Lower leg skin (tissue), 4 donors: ENCODE data around the gene NRG3. TPM values are rescaled to one million over a fixed set of nuclear protein-coding genes. Genes with fewer than 3 reads are reported as not detected.
"Not testable (repeated sequence)": the region's sequence is repeated elsewhere in the genome, so short reads cannot be mapped to it uniquely, and the experiment has no call there.

ENCODE experiments used
- DNase-seq, 2 donors: peaks; one replicate each; pipeline ENCODE4 v3.0.0-alpha.2; 2019; ENCODE audit warnings: low spot score in 2 of 2
- H3K4me3 ChIP-seq: fragments of 200-600 bp; sonication (generic); 2 replicates; pipeline ENCODE4 v1.5.1; 2017; ENCODE audit warnings: mild to moderate bottlenecking, low read depth; ENCODE audit not compliant: poor library complexity, severe bottlenecking
- POLR2A ChIP-seq, 2 donors: fragments of 450-650 bp; IDR thresholded peaks; one replicate each; pipeline ENCODE4 v1.6.1; 2016 to 2017; ENCODE audit warnings: antibody characterized with exemption in 2 of 2, mild to moderate bottlenecking in 1 of 2, moderate library complexity in 1 of 2
- WGBS, 2 donors: methylation state at CpG; one replicate each; pipeline ENCODE4 v1.1.5; 2018; 5-methylcytosine and 5-hydroxymethylcytosine counted together
- intact Hi-C: fragments of 100-400 bp; cut with DNase I; formaldehyde crosslinking; loops from one replicate; pipeline ENCODE4 v1.15.0; 2023; ENCODE audit warnings: low total_unique reads
- total RNA-seq, 4 donors: library from RNA; depleted of rRNA; stranded (reverse); fragments of >200 nt; gene quantifications; one replicate each; pipeline ENCODE4 v1.1.0, GENCODE V29; 2016
- TF ChIP-seq, protein P1 (sequence below), 3 donors: fragments of 450-650 bp; IDR thresholded peaks; one replicate each; pipeline ENCODE4 v1.5.1; 2016; ENCODE audit warnings: antibody characterized with exemption in 3 of 3, mild to moderate bottlenecking in 3 of 3, moderate library complexity in 2 of 3

Gene NRG3
- total RNA-seq, 4 donors from 2014 or later = 0.15 to 2.5 (median 0.50) TPM

- no peak for TF ChIP-seq POLR2A (IDR thresholded peaks at IDR 0.05)
- TF ChIP-seq, protein P1, sequence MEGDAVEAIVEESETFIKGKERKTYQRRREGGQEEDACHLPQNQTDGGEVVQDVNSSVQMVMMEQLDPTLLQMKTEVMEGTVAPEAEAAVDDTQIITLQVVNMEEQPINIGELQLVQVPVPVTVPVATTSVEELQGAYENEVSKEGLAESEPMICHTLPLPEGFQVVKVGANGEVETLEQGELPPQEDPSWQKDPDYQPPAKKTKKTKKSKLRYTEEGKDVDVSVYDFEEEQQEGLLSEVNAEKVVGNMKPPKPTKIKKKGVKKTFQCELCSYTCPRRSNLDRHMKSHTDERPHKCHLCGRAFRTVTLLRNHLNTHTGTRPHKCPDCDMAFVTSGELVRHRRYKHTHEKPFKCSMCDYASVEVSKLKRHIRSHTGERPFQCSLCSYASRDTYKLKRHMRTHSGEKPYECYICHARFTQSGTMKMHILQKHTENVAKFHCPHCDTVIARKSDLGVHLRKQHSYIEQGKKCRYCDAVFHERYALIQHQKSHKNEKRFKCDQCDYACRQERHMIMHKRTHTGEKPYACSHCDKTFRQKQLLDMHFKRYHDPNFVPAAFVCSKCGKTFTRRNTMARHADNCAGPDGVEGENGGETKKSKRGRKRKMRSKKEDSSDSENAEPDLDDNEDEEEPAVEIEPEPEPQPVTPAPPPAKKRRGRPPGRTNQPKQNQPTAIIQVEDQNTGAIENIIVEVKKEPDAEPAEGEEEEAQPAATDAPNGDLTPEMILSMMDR (IDR thresholded peaks at IDR 0.05) = no peak
- DNase-seq = no peak
- WGBS, 2 donors = 14 to 27% methylated on average over 5 of the region's 5 CpGs
- H3K4me3 ChIP-seq = no peak overlapping the region
- intact Hi-C loops = no loop called here
Measured at GRCh38 chr10:82982110-82982608, 1107.2 kb downstream of the NRG3 start.

- no peak overlapping the region for H3K4me3 ChIP-seq
- WGBS, 2 donors = 93 to 94% methylated on average over 10 of the region's 10 CpGs
- no peak for TF ChIP-seq POLR2A (IDR thresholded peaks at IDR 0.05)
- TF ChIP-seq, protein P1 (IDR thresholded peaks at IDR 0.05) = no peak
- no peak for DNase-seq
- intact Hi-C loops = no loop called here
Measured at GRCh38 chr10:82986216-82986615, 1111.2 kb downstream of the NRG3 start.

GRCh38 chr10:83006479-83006878 is 1131.5 kb downstream of the NRG3 start:
- H3K4me3 ChIP-seq, DNase-seq, intact Hi-C loops: not testable (repeated sequence)
- WGBS, 2 donors = 78 to 89% methylated on average over 8 of the region's 8 CpGs

- 78 to 89% methylated on average over 3 of the region's 3 CpGs for WGBS, 2 donors
- intact Hi-C loops = no loop called here
Measured at GRCh38 chr10:83007510-83007909, 1132.5 kb downstream of the NRG3 start.

DNA sequence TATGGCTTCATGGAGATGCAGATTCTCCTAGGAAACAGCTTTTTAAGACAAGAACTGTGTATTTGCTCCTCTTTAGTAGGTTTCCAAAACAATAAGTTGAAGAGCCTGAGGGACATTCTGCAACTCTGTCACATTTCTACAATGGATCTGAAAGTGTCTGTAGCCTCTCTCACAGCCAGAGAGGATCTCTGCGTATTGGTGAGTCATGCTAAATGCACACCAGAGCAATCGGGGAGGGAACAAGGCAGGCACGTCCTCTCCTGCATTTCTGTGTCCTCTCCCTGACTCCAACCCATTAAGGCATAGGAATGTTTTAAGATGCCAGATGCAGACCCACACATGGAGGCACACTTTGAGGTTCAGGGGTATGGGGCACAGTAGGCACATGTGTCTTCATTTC is 1137.9 kb downstream of the NRG3 start:
- intact Hi-C loops = no loop called here

More at GRCh38 chr10:83007510-83007909, 1132.5 kb downstream of the NRG3 start:
- TF ChIP-seq, protein P1 (IDR thresholded peaks at IDR 0.05) = no peak
- no peak for TF ChIP-seq POLR2A (IDR thresholded peaks at IDR 0.05)
- H3K4me3 ChIP-seq = no peak overlapping the region
- no peak for DNase-seq

DNA sequence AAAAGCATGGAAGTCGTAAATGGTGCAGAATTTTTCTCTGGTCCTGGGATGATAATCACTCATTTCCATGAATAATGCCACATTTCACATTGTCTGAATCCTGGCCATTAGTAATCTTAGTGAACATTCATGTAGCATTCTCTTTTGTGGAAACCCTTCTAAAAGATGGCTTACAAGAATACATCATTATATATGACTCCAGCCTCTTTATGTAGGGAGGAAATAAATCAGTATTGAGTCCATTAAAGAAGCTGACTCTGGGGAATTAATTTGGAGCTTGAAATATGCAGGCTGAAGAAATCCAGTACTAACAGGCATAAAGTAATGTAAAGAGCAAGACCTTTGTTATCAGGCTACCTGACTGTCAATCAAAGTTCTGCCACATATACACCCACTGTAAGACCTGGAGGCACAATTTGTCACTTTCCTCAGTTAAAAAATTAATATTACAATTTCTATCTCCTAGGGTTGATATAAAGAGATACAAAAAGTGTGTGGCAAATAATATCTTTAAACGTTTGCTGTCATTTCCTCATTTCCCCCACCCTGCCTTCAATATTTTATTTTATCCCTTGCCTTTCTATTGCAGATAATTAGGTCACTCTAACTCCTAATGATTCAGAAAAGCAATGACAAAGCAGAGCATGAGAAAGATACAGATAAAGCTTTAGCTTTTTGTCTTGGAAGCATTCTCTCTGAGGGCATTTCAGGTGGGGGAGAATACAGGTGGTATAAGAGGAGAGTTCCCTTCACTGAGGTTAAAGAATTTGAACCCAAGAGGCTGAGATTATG is 1142.3 kb downstream of the NRG3 start:
- H3K4me3 ChIP-seq = no peak overlapping the region
- intact Hi-C loops = no loop called here
- 53 to 60% methylated on average over 2 of the region's 2 CpGs for WGBS, 2 donors
- no peak for DNase-seq
- no peak for TF ChIP-seq POLR2A (IDR thresholded peaks at IDR 0.05)
- TF ChIP-seq, protein P1 (IDR thresholded peaks at IDR 0.05) = no peak

More for the DNA sequence above, 1137.9 kb downstream of the NRG3 start:
- no peak overlapping the region for H3K4me3 ChIP-seq
- no peak for DNase-seq
- 16 to 31% methylated on average over 3 of the region's 3 CpGs for WGBS, 2 donors
- TF ChIP-seq POLR2A (IDR thresholded peaks at IDR 0.05) = no peak
- TF ChIP-seq, protein P1 (IDR thresholded peaks at IDR 0.05) = no peak
